RPMI7951 (cell line): Measurements from ENCODE around the gene DNAL1. TPM values are rescaled to one million over a fixed set of nuclear protein-coding genes. Genes with fewer than 3 reads are reported as not detected.
A peak's percentile ranks its signal among the peaks of the same experiment; 100 is the strongest.
"Not testable (repeated sequence)": the region's sequence is repeated elsewhere in the genome, so short reads cannot be mapped to it uniquely, and the experiment has no call there.

Source experiments
- DNase-seq: peaks from one replicate; pipeline ENCODE4 v3.0.0-alpha.2; 2012; ENCODE audit warnings: low read depth
- total RNA-seq: library from RNA; depleted of rRNA; stranded (reverse); fragments of >200 nt; shearing (Covaris generic); gene quantifications from 2 replicates; pipeline ENCODE4 v1.2.3, GENCODE V29; 2014

Gene DNAL1
- total RNA-seq, 1 experiment from 2014 or later, result 12.3 TPM

DNA sequence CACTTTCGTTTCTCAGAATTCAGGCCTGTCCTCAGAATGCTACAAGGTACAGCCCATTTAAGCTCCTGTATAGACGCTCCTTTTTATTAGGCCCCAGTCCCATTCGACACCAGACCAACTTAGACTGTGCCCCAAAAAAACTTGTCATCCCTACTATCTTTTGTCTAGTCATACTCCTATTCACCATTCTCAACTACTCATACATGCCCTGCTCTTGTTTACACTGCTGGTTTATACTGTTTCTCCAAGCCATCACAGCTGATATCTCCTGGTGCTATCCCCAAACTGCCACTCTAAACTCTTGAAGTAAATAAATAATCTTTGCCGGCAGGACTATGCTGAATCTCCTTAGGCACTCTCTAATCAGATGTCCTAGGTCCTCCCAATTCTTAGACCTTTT is 63.3 kb downstream of the DNAL1 start:
- not testable (repeated sequence) for DNase-seq

DNA sequence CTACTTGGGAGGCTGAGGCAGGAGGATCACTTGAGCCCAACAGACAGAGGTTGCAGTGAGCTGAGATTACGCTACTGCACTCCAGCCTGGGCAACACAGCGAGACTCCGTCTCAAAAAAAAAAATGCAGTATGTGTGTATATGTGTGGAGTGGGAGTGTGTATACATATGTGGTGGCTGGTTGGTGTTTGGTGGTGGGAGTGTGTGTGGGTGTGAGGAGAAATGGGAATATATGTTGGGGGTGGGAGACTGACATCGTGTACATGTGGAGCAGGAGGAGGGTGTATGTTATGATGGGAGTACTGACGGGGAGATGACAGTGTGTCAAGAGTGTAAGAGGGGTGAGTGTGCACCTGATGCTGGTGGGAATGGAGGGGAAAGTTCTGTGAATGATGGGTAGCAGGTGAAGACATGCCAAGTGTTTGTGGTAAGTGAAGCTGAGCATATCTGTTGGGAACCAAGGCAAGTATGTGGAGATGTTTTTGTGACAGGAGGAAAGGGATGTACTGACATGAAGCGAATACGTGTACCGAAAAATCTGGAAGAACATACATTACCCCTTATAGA is 65.2 kb downstream of the DNAL1 start:
- DNase-seq, result no peak

DNA sequence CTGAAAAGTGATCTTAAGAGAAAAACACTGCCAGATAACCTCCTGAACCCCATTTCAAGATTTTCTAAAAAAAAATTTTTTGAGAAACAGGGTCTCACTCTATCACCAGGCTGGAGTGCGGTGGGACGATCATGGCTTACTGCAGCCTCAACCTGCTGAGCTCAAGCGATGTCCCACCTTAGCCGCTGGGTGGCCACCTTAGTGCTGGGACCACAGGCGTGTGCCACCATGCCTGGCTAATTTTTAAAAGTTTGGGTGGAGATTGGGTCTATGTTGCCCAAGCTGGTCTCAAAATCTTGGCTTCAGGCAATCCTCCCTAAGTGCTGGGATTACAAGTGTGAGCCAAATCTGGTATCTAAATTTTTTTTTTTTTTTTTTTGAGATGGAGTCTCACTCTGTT is 66.0 kb downstream of the DNAL1 start:
- no peak for DNase-seq

DNA sequence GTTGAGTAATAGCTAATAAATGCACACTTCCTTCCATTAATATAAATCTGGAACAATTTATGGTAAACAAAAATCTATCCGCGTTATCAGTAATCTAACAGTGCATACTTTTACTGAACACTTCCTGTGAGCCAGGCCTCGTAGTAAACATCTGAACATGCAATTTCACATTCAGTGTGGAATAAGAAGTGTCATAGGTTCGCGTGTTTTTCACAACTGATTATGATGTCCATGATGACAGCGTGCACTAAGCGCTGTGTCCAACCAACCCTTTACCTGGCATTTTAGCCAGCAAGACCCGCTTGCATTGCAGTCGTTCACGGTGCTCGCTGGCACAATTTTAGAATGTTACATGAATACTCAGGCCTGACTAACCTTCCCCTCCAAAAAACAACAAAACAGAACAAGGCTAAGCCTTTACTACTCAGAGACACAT is 67.3 kb downstream of the DNAL1 start:
- no peak for DNase-seq

DNA sequence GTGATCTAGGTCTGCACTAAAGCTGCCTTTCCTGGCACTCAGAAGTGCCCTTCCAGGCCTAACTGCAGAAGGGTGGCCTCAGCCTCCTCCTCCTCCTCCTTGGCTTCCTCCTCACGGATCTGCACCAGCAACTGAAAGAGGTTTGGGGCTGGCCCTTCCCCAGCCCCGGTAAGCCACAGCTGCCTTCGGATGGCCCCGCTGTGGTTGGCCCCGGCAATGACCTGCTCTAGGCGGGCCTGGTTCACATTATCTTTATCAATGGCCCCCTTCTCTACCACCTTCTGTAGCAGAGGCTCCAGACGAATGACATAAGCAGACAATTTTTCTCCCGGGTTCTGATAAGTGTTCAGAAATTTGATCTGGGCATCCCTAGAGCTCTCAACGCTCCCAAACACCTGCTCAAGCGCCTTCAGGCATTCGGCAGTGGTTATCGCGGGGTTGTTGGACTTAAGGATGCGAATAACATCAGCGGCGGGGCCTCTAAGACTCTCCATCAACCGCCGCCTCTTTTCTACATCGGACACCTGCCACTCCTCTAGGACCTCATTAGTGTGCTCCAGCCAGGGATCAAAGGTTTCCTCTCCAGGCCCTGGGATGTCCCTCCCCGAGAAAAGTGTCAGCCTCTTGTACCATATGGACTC is 67.9 kb downstream of the DNAL1 start:
- peak; percentile 36 for DNase-seq

DNA sequence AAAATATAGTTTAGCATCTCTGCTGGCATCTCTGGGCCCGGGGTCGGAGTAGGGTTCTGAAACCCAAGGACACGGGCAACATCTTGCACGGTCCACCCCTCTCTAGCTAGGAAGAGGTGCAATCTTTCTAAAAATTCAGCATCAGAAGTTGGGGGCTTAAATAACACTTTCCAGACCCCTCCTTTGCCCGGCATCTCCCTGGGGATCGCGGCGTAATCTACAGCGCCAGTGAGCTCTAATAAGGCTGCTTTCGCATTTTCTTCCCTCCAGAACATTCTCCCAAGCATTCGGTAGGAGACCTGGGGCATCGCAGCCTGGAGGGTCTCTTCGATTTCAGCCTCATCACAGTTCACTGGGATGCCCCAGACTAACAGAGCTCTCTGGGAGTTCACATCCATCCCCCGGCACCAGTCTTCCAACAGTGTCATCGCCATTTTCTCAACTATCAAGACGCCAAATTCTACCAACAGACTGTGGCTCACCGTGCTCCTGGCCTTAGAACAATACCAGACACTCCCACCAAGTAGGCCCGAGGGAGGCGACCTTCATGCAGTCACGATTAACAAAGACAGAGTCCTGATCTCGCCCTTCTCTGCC is 68.5 kb downstream of the DNAL1 start:
- no peak for DNase-seq

DNA sequence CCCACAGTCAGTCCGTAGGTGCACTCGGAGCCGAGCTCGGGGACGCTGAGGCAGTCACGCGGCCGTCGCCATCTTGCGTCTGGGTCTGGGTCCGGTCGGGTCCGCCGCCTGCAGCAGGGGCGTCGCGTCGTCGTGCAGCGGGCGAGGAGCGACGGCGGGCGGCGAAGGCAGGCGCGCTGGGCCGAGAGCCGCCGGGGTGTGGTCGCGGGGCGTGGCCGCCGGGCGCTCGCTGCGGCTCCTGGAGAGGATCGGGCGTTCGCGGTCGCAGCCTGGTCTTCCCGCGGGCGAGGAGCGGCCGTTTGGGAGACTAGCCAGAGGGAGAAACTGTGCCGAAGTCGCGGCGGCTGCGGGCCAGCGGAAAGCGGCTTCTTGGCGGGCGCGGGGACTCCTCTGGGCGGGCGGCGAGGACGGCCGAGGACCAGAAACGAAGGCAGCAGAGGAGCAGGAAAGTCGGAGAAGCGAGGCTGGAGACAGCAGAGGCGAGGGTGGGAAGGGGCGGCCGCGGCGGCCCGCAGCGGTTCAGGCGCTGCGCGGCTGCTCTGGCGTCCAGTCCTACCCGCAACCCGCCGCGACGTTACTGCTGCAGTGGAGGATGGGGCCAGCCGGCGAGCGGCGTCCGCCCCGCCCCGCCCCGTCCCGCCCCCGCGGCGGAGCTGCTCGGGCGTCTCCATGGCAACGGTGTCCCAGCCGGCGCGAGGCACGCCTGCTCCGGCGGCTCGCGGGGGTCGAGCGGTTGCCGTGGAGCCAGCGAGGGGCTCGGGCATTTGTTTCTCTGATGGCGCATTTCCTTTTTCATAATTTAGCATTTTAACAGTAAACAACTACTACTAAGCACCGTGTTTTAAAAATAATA is 69.2 kb downstream of the DNAL1 start, which contains the start of gene PNMA1:
Gene PNMA1, minus strand, starts transcription at position 582 of the 853 bp plus-strand sequence. CDS start 745 bp downstream, outside the sequence.
- DNase-seq, result peak; percentile 83

DNA sequence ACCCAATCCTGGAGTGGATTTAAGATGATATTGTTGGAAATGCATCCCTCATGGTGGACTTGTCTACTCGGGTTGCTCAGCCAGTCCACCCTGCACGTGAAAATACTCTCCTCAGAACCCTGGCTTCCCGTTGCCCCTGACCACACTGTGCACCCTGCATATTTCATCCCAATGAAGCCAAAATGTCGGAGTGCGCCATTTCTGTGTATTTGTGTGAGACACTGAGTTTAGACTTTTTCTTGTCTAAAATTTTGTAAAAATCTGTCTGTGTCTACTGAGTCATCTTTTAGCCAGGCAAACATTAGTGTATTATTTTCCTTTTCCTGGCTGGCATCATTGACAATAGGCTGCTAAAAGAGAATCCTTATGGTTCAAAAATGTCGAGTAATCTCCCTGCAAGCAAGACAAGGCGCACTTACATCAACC is 69.9 kb downstream of the DNAL1 start:
- DNase-seq, result peak; percentile 29

DNA sequence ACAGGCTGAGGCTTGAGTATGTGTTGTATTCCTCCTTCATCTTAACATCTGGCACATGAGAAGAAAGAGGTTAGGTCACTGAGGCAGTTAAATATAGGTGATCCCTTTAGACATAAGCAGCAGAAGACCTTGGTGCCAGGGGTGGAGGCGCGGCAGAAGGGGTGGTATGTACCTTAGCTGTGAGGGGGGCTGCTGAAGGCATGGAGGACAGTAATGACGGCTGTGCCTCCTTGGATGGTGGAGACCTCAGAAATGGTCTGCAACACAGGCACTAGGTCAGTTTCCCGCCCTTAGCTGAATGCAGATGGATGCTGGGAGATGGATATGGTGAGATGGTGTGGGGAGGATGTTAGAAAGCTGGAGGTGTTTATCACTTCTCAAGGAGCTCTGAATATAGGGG is 70.9 kb downstream of the DNAL1 start:
- DNase-seq, result no peak

DNA sequence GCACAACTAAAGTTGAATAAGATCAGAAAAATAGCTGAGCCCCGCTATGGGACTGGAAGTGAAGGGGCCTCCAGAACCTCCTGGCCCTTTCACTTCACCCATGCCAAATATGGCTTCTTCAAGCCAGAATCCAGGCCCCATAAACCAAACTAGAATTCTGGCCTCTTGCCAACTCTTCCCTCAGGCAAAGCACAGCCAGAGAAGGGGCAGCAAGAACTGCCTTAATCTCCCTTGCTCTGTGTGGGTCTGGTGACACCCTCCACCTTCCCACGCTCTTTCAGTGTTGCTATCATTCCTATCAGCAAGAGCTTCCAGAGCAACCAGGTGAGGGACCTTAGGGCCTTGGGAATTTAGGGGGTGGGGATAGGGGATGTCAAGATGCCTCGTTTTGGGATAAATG is 72.5 kb downstream of the DNAL1 start:
- DNase-seq, result peak; percentile 40

DNA sequence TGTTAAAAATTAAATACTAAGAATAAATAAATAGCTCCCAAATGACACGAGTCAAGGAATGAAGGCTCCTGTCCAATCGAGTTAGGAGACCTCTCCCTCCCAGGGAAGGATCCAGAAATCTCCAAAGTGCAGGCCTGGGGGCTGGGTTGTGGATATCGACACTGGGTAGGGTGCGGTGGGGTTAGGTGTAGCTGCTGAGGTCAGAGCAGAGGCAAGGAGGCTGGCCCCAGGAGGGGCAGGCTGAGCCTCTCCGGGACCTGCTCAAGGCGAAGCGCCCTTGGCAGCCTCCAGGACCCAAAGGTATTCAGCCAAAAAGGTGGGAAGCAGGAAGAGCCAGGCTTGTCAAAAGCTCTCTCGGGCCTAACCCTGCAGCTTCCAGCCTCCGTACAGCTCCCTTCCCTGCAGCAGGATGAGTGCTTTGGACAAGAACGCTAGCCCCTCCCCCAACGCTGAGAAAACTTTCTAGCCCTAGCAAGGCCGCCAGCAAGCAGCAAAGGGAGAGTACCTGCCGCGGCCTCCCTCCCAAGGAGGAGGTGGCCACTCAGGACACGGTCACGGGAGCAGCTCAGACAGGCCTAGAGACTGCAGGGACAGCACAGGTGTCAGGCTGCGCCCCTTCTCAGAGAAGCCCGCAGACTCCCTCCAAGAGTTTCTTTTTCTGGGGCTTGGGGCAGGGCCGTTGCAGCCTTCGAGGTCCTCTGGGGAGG is 73.1 kb downstream of the DNAL1 start:
- no peak for DNase-seq

DNA sequence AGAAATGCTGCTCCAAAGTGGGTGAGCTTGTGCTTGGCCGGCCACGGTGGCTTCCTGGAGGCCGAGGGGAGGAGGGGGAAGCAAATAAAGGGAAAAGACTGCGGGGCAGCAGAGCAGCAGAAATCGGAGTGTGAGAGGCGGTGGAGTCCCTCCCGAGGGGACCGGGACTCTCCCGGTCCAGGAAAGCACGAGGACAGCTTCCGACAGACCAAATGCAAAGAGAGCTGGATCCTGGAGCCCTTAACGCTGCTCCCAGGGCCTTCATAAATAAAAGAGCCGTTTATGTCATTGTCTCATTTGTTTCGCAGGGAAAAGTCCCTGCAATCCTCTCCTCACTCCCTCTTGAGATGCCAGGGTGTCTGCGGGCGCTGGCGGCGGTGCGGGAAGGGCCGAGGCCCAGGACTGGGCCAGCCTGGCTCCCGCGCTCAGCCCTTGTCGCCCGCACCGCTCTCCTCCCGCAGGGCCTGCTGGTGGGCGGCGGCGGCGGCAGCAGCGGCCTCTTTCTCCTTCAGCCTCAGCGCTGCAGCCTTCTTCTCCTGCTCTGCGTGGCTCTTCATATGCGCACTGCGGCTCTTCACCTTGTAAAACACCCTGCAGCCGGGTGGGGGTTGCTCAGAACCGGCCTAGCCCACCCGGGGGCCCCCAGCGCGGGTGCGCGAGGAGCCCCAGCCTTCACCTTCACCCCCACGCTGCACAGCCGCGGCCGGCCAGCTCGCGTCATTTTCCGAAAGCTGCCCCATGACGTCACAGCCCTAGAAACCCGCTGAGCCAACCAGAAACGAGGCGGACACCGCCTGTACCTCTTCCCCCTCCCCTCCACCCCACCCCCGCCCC is 73.8 kb downstream of the DNAL1 start:
- no peak for DNase-seq

DNA sequence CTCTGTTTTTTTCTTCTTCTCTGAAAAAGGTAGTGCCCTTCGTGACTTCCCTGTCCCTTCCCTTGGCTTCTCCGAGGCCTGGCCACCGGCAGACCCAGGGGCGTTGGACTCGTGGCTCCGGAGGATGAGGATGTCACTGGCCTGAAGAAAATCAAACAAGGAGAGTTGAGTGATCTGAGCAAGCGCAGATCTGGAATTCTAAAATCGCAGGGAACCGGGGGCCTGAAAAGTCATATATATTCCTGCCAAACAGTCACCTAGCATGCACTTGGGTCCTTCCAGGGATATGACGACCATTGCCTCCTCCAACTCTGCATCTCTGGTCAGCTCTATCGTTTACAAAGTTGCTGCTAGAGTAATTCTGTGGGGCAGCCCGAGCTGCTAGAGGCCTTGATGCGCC is 74.6 kb downstream of the DNAL1 start:
- no peak for DNase-seq

DNA sequence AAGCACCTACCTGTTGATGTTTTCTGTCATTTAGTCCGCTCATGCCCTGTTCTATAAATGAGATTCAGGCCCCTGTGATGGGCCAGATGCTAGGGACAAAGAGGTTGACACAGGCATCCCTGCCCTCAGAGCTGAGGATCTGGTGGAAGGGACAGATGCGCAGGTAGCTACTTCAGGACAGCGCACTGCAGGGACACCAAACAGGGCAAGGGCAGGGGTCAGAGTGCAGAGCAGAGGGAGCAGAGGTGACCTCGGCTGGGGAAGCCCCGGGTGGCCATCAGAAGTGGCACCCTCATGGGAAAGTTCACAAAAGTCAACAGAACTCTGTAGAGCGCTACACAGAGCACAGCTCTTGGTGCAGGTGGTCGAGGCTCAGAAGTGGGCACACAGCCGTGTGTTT is 75.0 kb downstream of the DNAL1 start:
- no peak for DNase-seq

DNA sequence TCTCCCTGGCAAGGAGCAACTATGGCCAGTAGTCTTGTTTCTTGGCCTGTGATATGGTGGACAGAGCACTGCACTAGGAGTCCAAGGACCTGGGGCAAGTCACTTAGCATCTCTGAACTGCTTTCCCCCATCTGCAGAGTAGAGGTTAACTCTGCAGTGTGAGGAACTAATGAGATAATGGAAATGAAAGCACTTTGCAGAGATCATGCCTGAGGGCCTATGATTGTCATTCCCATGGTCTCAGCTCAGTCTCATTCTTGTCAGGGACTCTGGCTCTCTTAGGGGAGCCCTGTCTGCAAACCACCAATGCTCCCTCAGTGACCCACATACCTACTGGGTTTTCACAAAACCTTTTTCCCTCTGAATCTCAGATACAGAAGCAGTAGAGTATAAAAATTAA is 75.8 kb downstream of the DNAL1 start:
- DNase-seq, result no peak

DNA sequence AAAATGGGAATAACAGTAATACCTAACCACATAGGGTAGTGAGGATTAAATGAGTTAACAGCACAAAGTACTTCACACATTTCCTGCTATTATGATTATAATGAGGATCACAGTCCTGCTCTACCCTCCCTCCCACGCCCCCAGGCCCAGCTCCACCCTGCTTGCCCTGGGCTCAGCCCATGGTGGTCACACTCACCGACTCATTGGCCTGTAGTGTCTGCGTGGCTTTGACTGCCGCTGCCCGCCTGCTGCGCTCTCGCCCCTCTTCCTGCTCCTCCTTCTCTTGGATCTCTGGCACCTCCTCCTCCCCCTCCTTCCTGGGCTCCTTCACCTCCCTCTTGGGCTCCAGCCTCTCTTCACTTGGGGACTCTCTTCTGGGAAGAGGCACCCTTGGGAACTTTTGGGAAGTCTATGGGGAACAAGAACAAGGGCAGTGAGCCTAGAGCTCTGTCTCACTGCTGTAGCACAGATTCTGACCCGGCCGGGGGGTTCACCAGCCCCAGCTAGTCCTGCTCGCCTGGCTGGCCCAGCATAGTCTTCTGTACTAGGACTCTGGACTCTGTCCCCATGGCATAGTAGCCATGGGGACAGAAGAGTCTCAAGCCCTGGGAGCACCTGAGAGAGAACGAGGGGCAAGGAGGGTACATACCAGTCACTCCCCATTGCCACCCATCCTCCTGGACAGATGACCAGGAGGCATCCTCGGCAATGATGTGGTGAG is 76.5 kb downstream of the DNAL1 start:
- no peak for DNase-seq

DNA sequence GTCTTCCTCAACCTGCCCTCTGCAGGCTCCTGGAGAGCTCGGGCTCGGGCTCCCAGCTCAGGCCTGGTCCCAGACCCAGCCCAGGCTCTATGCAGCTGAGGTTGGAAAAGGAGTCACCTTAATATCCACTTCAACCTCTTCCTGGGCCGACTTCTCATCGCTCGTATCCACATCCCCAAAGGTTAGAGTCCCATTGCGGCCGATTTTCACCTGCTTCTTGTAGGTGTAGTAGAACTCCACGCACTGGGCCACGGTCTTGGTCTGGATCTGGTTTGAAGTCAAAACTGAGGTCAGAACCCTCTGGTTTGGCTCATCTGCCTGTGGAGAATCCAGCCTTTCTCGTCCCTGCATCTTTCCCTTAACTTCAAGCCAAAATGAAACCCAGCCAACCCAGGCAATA is 77.8 kb downstream of the DNAL1 start:
- no peak for DNase-seq

DNA sequence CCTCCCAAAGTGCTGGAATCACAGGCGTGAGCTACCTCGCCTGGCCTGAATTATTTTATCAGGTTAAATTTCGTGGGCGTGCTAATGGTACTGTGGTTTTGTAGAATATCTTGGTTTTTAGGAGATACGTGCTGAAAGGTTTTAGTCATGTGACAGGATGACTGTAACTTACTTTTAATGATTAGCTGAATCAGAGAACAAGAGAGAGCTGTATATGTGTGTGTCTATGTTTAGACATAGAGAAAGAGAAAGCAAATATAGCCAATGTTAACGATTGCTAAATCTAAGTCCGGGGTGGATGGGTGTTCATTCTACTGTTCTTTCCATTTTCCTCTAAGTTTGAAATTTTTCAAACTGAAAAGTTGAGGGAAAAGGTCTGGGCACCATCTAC is 78.6 kb downstream of the DNAL1 start:
- DNase-seq, result peak; percentile 40

DNA sequence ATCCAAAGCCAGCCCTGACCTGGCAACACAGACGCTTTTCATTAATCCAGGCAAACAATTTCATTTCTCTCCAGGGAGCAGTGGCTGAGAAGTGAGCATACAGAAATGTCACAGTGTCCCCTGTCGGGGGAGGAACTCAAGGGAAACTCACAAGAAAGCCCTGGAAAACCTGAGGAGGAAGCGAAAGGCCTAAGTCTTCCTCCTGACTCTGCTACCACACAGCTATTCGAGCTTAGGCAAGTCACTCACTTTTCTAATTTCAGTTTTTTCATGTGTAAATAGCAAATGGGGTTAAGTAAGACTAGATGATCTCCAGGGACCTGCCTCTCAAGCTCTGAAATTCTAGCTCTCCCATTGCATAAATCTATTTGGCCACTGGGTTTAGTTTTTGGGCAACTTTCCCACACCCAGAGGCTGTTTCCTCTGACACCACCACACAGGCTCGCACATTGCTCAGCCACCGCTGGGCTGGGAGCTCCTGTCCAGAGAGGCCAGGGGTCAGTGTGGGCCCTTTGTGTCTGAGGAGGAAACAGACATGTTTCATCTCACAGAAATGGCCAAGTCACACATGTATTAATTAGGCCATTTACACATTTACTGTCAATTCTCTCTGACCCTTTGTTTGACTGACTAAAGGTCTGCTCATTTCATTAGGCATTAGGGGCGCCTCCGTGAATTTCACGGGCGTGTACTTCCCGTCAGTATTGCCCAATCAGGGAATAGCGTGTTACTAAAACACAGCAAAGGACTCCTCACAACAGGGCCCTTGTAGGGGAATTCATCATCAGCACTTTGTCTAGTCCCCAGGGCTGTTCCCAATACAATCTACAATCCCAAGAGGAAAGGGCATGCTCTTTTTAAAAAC is 79.2 kb downstream of the DNAL1 start:
- peak; percentile 96 for DNase-seq
